ENCODE measurements around the gene COL16A1. TPM values are rescaled to one million over a fixed set of nuclear protein-coding genes. Genes with fewer than 3 reads are reported as not detected.

COL16A1 gene
- total RNA-seq, 4 donors from 2014 or later, result 147 to 311 (median 212) TPM

DNA sequence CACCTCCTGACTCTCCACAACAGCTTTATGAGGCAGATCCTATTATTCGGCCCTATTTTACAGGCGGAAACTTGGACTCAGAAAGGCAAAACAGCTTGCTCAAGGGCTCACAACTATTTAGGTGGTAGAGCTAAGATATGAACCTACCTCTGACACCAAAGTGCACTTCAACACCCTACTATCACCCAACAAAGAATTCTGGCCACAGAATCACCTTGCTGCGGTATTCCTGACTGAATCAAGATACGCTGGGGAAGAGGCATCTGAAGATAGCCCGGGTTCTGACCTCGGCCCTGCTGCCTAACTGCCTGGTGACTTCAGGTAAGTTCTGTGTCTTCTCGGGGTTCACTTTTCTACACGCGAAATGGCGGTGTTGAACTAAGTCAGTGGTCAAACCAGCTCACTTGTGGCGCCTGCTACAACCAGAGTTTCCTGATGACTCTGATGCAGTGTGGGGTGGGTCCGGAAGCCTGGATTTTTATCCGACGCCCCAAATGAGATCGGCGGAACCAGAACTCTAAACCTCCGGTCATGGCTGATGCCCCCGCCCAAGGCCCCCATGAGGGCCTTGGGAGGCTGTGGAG, 59.7 kb downstream of the COL16A1 start:
- peaks cover 0 to 82% (median 19%) of the 10 kb centered on the region in 4 donors for H3K4me1 ChIP-seq
- H3K4me3 ChIP-seq, result peak overlapping the region; percentile 80 to 93 (median 84)
- WGBS, 2 donors, result 6 to 7% methylated on average over 14 to 17 of the region's 18 CpGs
- DNase-seq (ENCODE audit: low spot score in 2 of 2), result no peak
- H3K27ac ChIP-seq, result peak overlapping the region; percentile 96 to 98 (median 97)
- H3K27me3 ChIP-seq, result no peaks in the 10 kb centered on the region
- TF ChIP-seq, protein P1, sequence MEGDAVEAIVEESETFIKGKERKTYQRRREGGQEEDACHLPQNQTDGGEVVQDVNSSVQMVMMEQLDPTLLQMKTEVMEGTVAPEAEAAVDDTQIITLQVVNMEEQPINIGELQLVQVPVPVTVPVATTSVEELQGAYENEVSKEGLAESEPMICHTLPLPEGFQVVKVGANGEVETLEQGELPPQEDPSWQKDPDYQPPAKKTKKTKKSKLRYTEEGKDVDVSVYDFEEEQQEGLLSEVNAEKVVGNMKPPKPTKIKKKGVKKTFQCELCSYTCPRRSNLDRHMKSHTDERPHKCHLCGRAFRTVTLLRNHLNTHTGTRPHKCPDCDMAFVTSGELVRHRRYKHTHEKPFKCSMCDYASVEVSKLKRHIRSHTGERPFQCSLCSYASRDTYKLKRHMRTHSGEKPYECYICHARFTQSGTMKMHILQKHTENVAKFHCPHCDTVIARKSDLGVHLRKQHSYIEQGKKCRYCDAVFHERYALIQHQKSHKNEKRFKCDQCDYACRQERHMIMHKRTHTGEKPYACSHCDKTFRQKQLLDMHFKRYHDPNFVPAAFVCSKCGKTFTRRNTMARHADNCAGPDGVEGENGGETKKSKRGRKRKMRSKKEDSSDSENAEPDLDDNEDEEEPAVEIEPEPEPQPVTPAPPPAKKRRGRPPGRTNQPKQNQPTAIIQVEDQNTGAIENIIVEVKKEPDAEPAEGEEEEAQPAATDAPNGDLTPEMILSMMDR (IDR thresholded peaks at IDR 0.05), result no peak
- no peak for TF ChIP-seq POLR2A (IDR thresholded peaks at IDR 0.05)
- TF ChIP-seq EP300 (IDR thresholded peaks at IDR 0.05), result no peak
- no peaks in the 10 kb centered on the region for H3K9me3 ChIP-seq
- H3K36me3 ChIP-seq, result no peaks in the 10 kb centered on the region

DNA sequence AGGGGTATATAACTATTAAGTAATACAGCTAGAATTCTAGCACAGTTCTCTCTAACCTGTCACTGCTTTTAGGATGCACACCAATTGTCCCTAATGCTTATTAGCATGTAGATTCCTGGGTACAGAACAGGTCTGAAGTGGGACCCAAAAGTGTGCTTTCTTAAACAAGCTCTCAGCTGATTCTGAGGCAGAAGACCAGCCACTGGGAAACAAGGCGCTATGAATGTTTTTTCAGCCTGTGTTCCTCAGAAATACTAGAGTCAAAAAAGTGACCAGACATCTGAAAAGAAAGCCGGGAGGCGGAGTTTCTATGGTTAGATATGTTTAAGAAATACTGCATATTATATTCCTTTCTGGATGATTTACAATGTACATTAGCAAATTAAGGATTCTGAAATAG, 60.9 kb downstream of the COL16A1 start:
- Histone ChIP-seq H3K4me3 (no peak overlapping the region), H3K4me1 (peaks cover 0 to 85% (median 23%) of the 10 kb centered on the region in 4 donors)

DNA sequence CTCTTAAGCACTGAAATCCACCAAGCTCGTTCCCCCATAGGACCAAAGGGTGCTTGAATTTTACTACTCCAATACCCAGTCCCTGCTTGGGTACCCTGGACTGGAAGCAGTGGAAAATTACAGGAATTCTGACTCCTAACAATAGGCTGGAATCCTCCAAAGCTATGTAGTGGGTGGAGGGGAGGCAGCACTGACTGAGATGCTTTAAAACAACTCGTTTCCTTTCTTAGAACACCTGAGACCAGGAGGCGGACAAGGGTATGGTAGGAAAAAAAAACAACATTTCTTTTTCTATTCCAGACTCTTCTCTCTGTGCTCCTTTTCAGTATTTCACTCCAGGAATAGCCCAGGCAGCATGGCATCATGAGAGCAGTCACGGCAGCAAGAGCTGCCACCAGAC, 61.5 kb downstream of the COL16A1 start:
- Histone ChIP-seq H3K27ac (no peak overlapping the region), H3K9me3 (no peaks in the 10 kb centered on the region), H3K4me1 (peaks cover 0 to 83% (median 23%) of the 10 kb centered on the region in 4 donors), H3K4me3 (no peak overlapping the region), H3K36me3 (no peaks in the 10 kb centered on the region), H3K27me3 (no peaks in the 10 kb centered on the region)
- TF ChIP-seq, protein P1 (IDR thresholded peaks at IDR 0.05), result no peak
- TF ChIP-seq POLR2A (IDR thresholded peaks at IDR 0.05) (no peak), EP300 (IDR thresholded peaks at IDR 0.05) (no peak)
- 67 to 80% methylated on average over 4 of the region's 4 CpGs for WGBS, 2 donors
- DNase-seq (ENCODE audit: low spot score in 2 of 2), result no peak

More for the DNA sequence above, 60.9 kb downstream of the COL16A1 start:
- Histone ChIP-seq H3K36me3 (no peaks in the 10 kb centered on the region), H3K9me3 (no peaks in the 10 kb centered on the region), H3K27me3 (no peaks in the 10 kb centered on the region), H3K27ac (no peak overlapping the region)
- TF ChIP-seq, protein P1 (IDR thresholded peaks at IDR 0.05), result no peak
- TF ChIP-seq EP300 (IDR thresholded peaks at IDR 0.05) (no peak), POLR2A (IDR thresholded peaks at IDR 0.05) (no peak)
- no peak for DNase-seq (ENCODE audit: low spot score in 2 of 2)
- WGBS, 2 donors, result 84 to 94% methylated on average over 3 of the region's 3 CpGs

DNA sequence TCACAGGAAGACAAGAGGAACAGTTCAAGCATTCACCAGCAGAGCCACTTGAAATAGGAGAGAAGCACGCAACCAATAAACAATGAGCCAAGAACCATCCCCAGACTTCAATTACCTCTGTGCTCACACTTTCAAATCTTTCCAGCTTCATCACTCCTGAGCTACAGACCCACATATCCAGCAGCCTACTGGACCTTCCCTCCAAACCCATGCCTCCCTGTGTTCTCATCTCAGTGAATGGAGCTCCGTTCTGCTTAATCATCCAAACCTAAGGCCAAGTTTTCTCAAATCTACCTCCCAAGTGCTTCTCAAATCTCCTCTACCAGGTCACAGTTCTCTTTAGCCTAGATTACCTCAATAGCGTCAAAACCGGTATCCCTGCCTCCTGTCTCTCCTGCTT, 62.9 kb downstream of the COL16A1 start:
- Histone ChIP-seq H3K4me3 (no peak overlapping the region), H3K4me1 (peaks cover 0 to 81% (median 23%) of the 10 kb centered on the region in 4 donors), H3K27me3 (no peaks in the 10 kb centered on the region), H3K36me3 (no peaks in the 10 kb centered on the region), H3K9me3 (no peaks in the 10 kb centered on the region), H3K27ac (no peak overlapping the region)
- DNase-seq (ENCODE audit: low spot score in 2 of 2), result no peak
- TF ChIP-seq EP300 (IDR thresholded peaks at IDR 0.05) (no peak), POLR2A (IDR thresholded peaks at IDR 0.05) (no peak)
- TF ChIP-seq, protein P1 (IDR thresholded peaks at IDR 0.05), result no peak
- 70 to 75% methylated on average over 4 of the region's 4 CpGs for WGBS, 2 donors

DNA sequence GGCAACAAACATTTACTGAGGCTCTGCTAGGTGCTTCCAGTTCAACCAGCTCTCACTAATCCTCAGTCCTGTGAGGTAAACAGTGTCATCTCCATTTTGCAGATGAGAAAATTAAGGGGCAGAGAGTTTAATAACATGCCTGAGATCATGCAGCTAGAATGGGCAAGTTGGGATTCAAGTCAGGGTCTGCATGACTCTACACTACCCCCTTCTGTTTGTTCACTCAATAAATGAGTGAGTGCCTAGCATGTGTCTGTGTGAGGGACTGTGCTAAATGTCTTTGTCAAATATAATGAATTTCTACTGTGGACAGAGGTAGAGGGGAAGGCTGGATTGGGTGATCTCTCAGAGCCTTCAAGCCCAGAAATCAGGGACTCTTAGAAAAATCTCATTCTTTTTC, 63.6 kb downstream of the COL16A1 start:
- Histone ChIP-seq H3K36me3 (peaks cover 0 to 4% (median under 1%) of the 10 kb centered on the region in 3 donors), H3K27me3 (no peaks in the 10 kb centered on the region), H3K27ac (no peak overlapping the region), H3K4me1 (peaks cover 0 to 73% (median 18%) of the 10 kb centered on the region in 4 donors), H3K4me3 (no peak overlapping the region), H3K9me3 (no peaks in the 10 kb centered on the region)
- TF ChIP-seq, protein P1 (IDR thresholded peaks at IDR 0.05), result no peak
- TF ChIP-seq POLR2A (IDR thresholded peaks at IDR 0.05) (no peak), EP300 (IDR thresholded peaks at IDR 0.05) (no peak)
- no peak for DNase-seq (ENCODE audit: low spot score in 2 of 2)

Data from tibial nerve (tissue), 4 donors.